HCEC 1CT (cell line): ENCODE data around the gene TMEM140.

ENCODE experiments used
- DNase-seq: peaks from one replicate; pipeline ENCODE4 v3.0.0-alpha.2; 2017

The TMEM140 gene

GRCh38 chr7:135197343-135197742 lies 49.5 kb downstream of the TMEM140 start:
- no peak for DNase-seq

GRCh38 chr7:135197906-135198655 lies 50.2 kb downstream of the TMEM140 start:
- DNase-seq, result no peak

- no peak for DNase-seq
Measured at GRCh38 chr7:135199439-135199838, 51.6 kb downstream of the TMEM140 start.

- DNase-seq, result no peak
Measured at GRCh38 chr7:135200821-135201331, 53.0 kb downstream of the TMEM140 start.

- no peak for DNase-seq
Measured at GRCh38 chr7:135201350-135201749, 53.5 kb downstream of the TMEM140 start.

- no peak for DNase-seq
Measured at GRCh38 chr7:135204341-135204749, 56.5 kb downstream of the TMEM140 start.

GRCh38 chr7:135204876-135205275 lies 57.0 kb downstream of the TMEM140 start:
- no peak for DNase-seq

GRCh38 chr7:135205850-135206249 lies 58.0 kb downstream of the TMEM140 start:
- DNase-seq, result no peak

GRCh38 chr7:135206941-135207391 lies 59.1 kb downstream of the TMEM140 start:
- DNase-seq, result no peak

GRCh38 chr7:135207406-135208101 lies 59.7 kb downstream of the TMEM140 start:
- DNase-seq, result no peak

- no peak for DNase-seq
Measured at GRCh38 chr7:135208102-135208793, 60.4 kb downstream of the TMEM140 start.

- no peak for DNase-seq
Measured at GRCh38 chr7:135209225-135209834, 61.5 kb downstream of the TMEM140 start.

- DNase-seq, result no peak
Measured at GRCh38 chr7:135210888-135211178, 63.0 kb downstream of the TMEM140 start.

GRCh38 chr7:135211179-135211945 lies 63.5 kb downstream of the TMEM140 start, which contains the start of gene WDR91:
TSS of gene WDR91 (minus strand) at chr7:135211526. CDS start at chr7:135211502, 24 bp downstream.
- peak; percentile 86 for DNase-seq

- DNase-seq, result peak; percentile 41
Measured at GRCh38 chr7:135211946-135212685, 64.2 kb downstream of the TMEM140 start.

- no peak for DNase-seq
Measured at GRCh38 chr7:135213831-135214230, 66.0 kb downstream of the TMEM140 start.

GRCh38 chr7:135215180-135215579 lies 67.3 kb downstream of the TMEM140 start:
- DNase-seq, result no peak

GRCh38 chr7:135215698-135216097 lies 67.8 kb downstream of the TMEM140 start:
- DNase-seq, result no peak
